WTC11 (cell line): ENCODE data around the gene PDCD10. TPM values are rescaled to one million over a fixed set of nuclear protein-coding genes. Genes with fewer than 3 reads are reported as not detected.

ENCODE experiments used
- ATAC-seq: fragments of 200-7000 bp; cut with Tn5 transposase; 2 replicates; pipeline ENCODE4 v1.10.0; 2021; ENCODE audit warnings: mild to moderate bottlenecking, moderate library complexity
- CTCF ChIA-PET: fragments of 300-600 bp; sonication (Branson Sonifier 250); formaldehyde crosslinking; loops from one replicate; lab custom pipeline; 2021; ENCODE audit warnings: antibody characterized with exemption; lab: Charles Lee
- POLR2A ChIA-PET: fragments of 350-600 bp; sonication (Branson Sonifier 250); formaldehyde crosslinking; loops from one replicate; lab custom pipeline; 2021; ENCODE audit warnings: antibody characterized with exemption; lab: Charles Lee
- DNase-seq: peaks from one replicate; pipeline ENCODE4 v3.0.0; 2021; ENCODE audit warnings: low spot score
- H3K27ac Mint-ChIP-seq: 2 replicates; pipeline ENCODE4 v1.8.0; 2021; ENCODE audit warnings: mixed read lengths
- H3K27me3 Mint-ChIP-seq: 2 replicates; pipeline ENCODE4 v1.8.0; 2021; ENCODE audit warnings: low read depth, mild to moderate bottlenecking, moderate library complexity, mixed read lengths
- H3K36me3 Mint-ChIP-seq: 2 replicates; pipeline ENCODE4 v1.8.0; 2021; ENCODE audit warnings: mixed read lengths
- H3K4me1 Mint-ChIP-seq: 2 replicates; pipeline ENCODE4 v1.8.0; 2022; ENCODE audit warnings: mixed read lengths
- H3K4me3 Mint-ChIP-seq: 2 replicates; pipeline ENCODE4 v1.8.0; 2021; ENCODE audit warnings: mild to moderate bottlenecking, moderate library complexity, mixed read lengths
- H3K9me3 Mint-ChIP-seq: 2 replicates; pipeline ENCODE4 v1.8.0; 2021; ENCODE audit warnings: mixed read lengths
- ATF3 ChIP-seq: sonication (generic); formaldehyde crosslinking; conservative IDR thresholded peaks from 2 replicates; pipeline ENCODE4 v1.8.1; 2022; ENCODE audit warnings: mild to moderate bottlenecking, missing genetic modification reagents
- ATF6 ChIP-seq: sonication (generic); formaldehyde crosslinking; IDR thresholded peaks from 2 replicates; pipeline ENCODE4 v1.8.1; 2023; ENCODE audit warnings: mild to moderate bottlenecking, missing genetic modification reagents
- CDX4 ChIP-seq: fragments of 250-450 bp; sonication (Bioruptor Pico); IDR thresholded peaks from 2 replicates; pipeline ENCODE4 v1.9.0; 2021; ENCODE audit warnings: moderate library complexity, mild to moderate bottlenecking, inconsistent platforms, borderline replicate concordance
- CREM ChIP-seq: sonication (generic); formaldehyde crosslinking; IDR thresholded peaks from 2 replicates; pipeline ENCODE4 v1.8.1; 2022; ENCODE audit warnings: mild to moderate bottlenecking, missing genetic modification reagents, moderate library complexity
- FOXK1 ChIP-seq: sonication (generic); formaldehyde crosslinking; IDR thresholded peaks from 2 replicates; pipeline ENCODE4 v1.8.0; 2022; ENCODE audit warnings: mild to moderate bottlenecking, moderate library complexity, missing genetic modification reagents
- GRHL2 ChIP-seq: fragments of 250-450 bp; sonication (Bioruptor Pico); IDR thresholded peaks from 2 replicates; pipeline ENCODE4 v1.8.0; 2022; ENCODE audit warnings: mild to moderate bottlenecking, moderate library complexity; ENCODE audit not compliant: insufficient replicate concordance, severe bottlenecking
- IRF2 ChIP-seq: sonication (generic); formaldehyde crosslinking; IDR thresholded peaks from 2 replicates; pipeline ENCODE4 v1.8.0; 2022; ENCODE audit warnings: low read depth, missing genetic modification reagents, borderline replicate concordance
- JAZF1 ChIP-seq: fragments of 250-450 bp; sonication (Bioruptor Pico); IDR thresholded peaks from 2 replicates; pipeline ENCODE4 v1.9.0; 2021; ENCODE audit warnings: moderate library complexity, mild to moderate bottlenecking, inconsistent platforms
- JUN ChIP-seq: sonication (generic); formaldehyde crosslinking; IDR thresholded peaks from 2 replicates; pipeline ENCODE4 v1.8.0; 2023; ENCODE audit warnings: mild to moderate bottlenecking, missing genetic modification reagents
- MAX ChIP-seq: sonication (generic); formaldehyde crosslinking; IDR thresholded peaks from 2 replicates; pipeline ENCODE4 v1.8.0; 2022; ENCODE audit warnings: mild to moderate bottlenecking, missing genetic modification reagents
- MLX ChIP-seq: sonication (generic); formaldehyde crosslinking; IDR thresholded peaks from 2 replicates; pipeline ENCODE4 v1.8.1; 2023; ENCODE audit warnings: mild to moderate bottlenecking, missing genetic modification reagents, moderate library complexity
- PREB ChIP-seq: sonication (generic); formaldehyde crosslinking; IDR thresholded peaks from 2 replicates; pipeline ENCODE4 v1.8.1; 2022; ENCODE audit warnings: mild to moderate bottlenecking, missing genetic modification reagents, moderate library complexity, borderline replicate concordance
- PRRX2 ChIP-seq: fragments of 250-450 bp; sonication (Bioruptor Pico); IDR thresholded peaks from 2 replicates; pipeline ENCODE4 v1.8.0; 2021; ENCODE audit warnings: mild to moderate bottlenecking
- SMAD4 ChIP-seq: sonication (generic); formaldehyde crosslinking; IDR thresholded peaks from 2 replicates; pipeline ENCODE4 v1.8.0; 2022; ENCODE audit warnings: mild to moderate bottlenecking, missing genetic modification reagents
- SP1 ChIP-seq: sonication (generic); formaldehyde crosslinking; conservative IDR thresholded peaks from 2 replicates; pipeline ENCODE4 v1.8.1; 2022; ENCODE audit warnings: missing genetic modification reagents
- TEAD1 ChIP-seq: sonication (generic); formaldehyde crosslinking; IDR thresholded peaks from 2 replicates; pipeline ENCODE4 v1.8.0; 2022; ENCODE audit warnings: mild to moderate bottlenecking, missing genetic modification reagents
- ZBTB21 ChIP-seq: sonication (generic); formaldehyde crosslinking; IDR thresholded peaks from 2 replicates; pipeline ENCODE4 v1.8.1; 2023; ENCODE audit warnings: mild to moderate bottlenecking, missing genetic modification reagents, borderline replicate concordance
- ZNF138 ChIP-seq: sonication (generic); formaldehyde crosslinking; conservative IDR thresholded peaks from 2 replicates; pipeline ENCODE4 v1.8.1; 2022; ENCODE audit warnings: mild to moderate bottlenecking, moderate library complexity, missing genetic modification reagents
- ZNF219 ChIP-seq: sonication (generic); formaldehyde crosslinking; IDR thresholded peaks from 2 replicates; pipeline ENCODE4 v1.8.0; 2023; ENCODE audit warnings: missing genetic modification reagents, mild to moderate bottlenecking, borderline replicate concordance
- ZNF512 ChIP-seq: sonication (generic); formaldehyde crosslinking; IDR thresholded peaks from 2 replicates; pipeline ENCODE4 v1.8.1; 2022; ENCODE audit warnings: missing genetic modification reagents, borderline replicate concordance
- ZSCAN18 ChIP-seq: fragments of 250-450 bp; sonication (Bioruptor Pico); IDR thresholded peaks from 2 replicates; pipeline ENCODE4 v2.1.2; 2022; ENCODE audit warnings: mild to moderate bottlenecking, moderate library complexity
- total RNA-seq: library from RNA; stranded (reverse); gene quantifications from 3 replicates; pipeline ENCODE4 v1.2.3, GENCODE V29; 2021

Gene PDCD10
- total RNA-seq, 1 experiment from 2014 or later: 60.8 TPM

- CTCF ChIA-PET: no interaction called here
- Mint-ChIP-seq H3K36me3 (peaks cover 15% of the 10 kb centered on the region), H3K4me1 (peaks cover 17% of the 10 kb centered on the region)
Observed at GRCh38 chr3:167668651-167669050, 66.0 kb downstream of the PDCD10 start.

GRCh38 chr3:167666563-167666962 is 68.1 kb downstream of the PDCD10 start:
- POLR2A ChIA-PET: no interaction called here
- DNase-seq (no peak), ATAC-seq (no peak)
- Mint-ChIP-seq H3K9me3 (no peaks in the 10 kb centered on the region), H3K4me3 (no peak overlapping the region), H3K27ac (no peak overlapping the region; the same call in 1 of the 2 replicates), H3K36me3 (no peaks in the 10 kb centered on the region), H3K27me3 (no peaks in the 10 kb centered on the region), H3K4me1 (peaks cover 10% of the 10 kb centered on the region)
- CTCF ChIA-PET: no interaction called here
- no peak for TF ChIP-seq SP1
- TF ChIP-seq ZNF138 (CRISPR knock-in tag): no peak
- no peak for TF ChIP-seq JAZF1
- no peak for TF ChIP-seq TEAD1 (CRISPR knock-in tag)
- no peak for TF ChIP-seq ATF6 (CRISPR knock-in tag)
- no peak for TF ChIP-seq CDX4 (CRISPR knock-in tag)
- no peak for TF ChIP-seq IRF2 (CRISPR knock-in tag)

More at GRCh38 chr3:167668651-167669050, 66.0 kb downstream of the PDCD10 start:
- no peak overlapping the region for H3K4me3 Mint-ChIP-seq
- H3K27ac Mint-ChIP-seq: no peak overlapping the region
- H3K9me3 Mint-ChIP-seq: peaks cover 16% of the 10 kb centered on the region
- no peaks in the 10 kb centered on the region for H3K27me3 Mint-ChIP-seq
- POLR2A ChIA-PET: no interaction called here
- TF ChIP-seq ZNF138 (CRISPR knock-in tag) (no peak), MAX (no peak), ZSCAN18 (CRISPR knock-in tag) (no peak), MLX (CRISPR knock-in tag) (no peak), ZNF219 (CRISPR knock-in tag) (no peak), FOXK1 (CRISPR knock-in tag) (no peak), ZNF512 (CRISPR knock-in tag) (no peak), SMAD4 (CRISPR knock-in tag) (no peak)
- DNase-seq (no peak), ATAC-seq (no peak)

- H3K4me1 Mint-ChIP-seq: peaks cover 12% of the 10 kb centered on the region
- CTCF ChIA-PET: interaction anchor here (0.9 to 1.5 kb wide), 2 partner anchors 22 to 283 kb away, joined by 3 to 6 read pairs; partner anchors contain the start of gene ZBBX
- ATAC-seq (no peak), DNase-seq (no peak)
- no peaks in the 10 kb centered on the region for H3K27me3 Mint-ChIP-seq
- no peaks in the 10 kb centered on the region for H3K9me3 Mint-ChIP-seq
- POLR2A ChIA-PET: no interaction called here
- H3K36me3 Mint-ChIP-seq: no peaks in the 10 kb centered on the region
- no peak overlapping the region for H3K4me3 Mint-ChIP-seq
- H3K27ac Mint-ChIP-seq: no peak overlapping the region
- TF ChIP-seq GRHL2 (CRISPR knock-in tag) (no peak), JUN (CRISPR knock-in tag) (no peak), MLX (CRISPR knock-in tag) (no peak), ZBTB21 (CRISPR knock-in tag) (no peak), ATF3 (CRISPR knock-in tag) (no peak), CREM (CRISPR knock-in tag) (no peak), PREB (CRISPR knock-in tag) (no peak), PRRX2 (no peak)
Observed at GRCh38 chr3:167662919-167663400, 71.7 kb downstream of the PDCD10 start.
